SHP77 (cell line): Measurements from ENCODE around the gene CHRD.
A peak's percentile ranks its signal among the peaks of the same experiment; 100 is the strongest.

Experiments used
- DNase-seq, 2 experiments: peaks; one replicate each; lab custom pipeline; 2025; lab: John Stamatoyannopoulos, UW

Gene CHRD

DNA sequence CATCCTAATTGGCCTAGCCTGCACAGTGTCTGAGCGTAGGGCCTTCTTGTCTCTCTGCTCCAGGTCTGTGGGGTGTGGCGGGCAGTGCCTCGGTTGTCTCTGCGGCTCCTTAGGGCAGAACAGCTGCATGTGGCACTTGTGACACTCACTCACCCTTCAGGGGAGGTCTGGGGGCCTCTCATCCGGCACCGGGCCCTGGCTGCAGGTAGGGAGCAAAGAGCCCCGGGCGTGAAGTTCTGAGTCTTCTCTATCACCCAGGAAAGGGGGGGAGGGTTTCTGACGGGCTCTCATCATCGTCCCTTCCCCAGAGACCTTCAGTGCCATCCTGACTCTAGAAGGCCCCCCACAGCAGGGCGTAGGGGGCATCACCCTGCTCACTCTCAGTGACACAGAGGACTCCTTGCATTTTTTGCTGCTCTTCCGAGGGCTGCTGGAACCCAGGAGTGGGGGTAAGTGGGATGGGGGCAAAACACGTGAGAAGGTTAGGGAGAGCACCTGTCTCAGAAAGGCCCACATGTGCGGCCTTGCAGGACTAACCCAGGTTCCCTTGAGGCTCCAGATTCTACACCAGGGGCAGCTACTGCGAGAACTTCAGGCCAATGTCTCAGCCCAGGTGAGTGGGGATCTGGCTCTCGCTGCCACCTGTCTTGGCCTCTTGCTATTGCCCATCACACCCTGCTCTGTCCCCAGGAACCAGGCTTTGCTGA, 2.6 kb downstream of the CHRD start:
- no peak for DNase-seq

GRCh38 chr3:184383033-184383740, 3.3 kb downstream of the CHRD start:
- no peak for DNase-seq

GRCh38 chr3:184384342-184384741, 4.5 kb downstream of the CHRD start:
- DNase-seq = no peak

DNA sequence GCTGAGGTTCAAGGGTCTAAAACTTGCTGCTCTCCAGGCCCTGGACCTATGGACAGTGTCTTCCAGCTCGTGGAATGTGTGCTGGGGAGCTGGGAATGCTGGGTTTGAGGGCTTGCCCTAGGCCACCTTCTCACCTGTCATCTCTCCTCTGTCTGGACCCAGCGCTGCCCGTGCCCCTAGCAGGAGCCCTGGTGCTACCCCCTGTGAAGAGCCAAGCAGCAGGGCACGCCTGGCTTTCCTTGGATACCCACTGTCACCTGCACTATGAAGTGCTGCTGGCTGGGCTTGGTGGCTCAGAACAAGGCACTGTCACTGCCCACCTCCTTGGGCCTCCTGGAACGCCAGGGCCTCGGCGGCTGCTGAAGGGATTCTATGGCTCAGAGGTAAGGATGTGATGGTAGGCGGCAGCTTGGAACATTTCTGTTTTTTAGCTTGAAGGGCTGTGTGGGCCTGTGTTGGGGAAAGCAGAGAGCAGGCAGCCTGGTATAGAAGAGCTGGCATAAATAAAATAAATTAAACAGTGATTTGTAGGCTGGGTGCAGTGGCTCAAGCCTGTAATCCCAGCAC, 5.1 kb downstream of the CHRD start:
- DNase-seq = no peak

- no peak for DNase-seq
Measured at GRCh38 chr3:184386047-184386806, 6.4 kb downstream of the CHRD start.

- no peak for DNase-seq
Measured at GRCh38 chr3:184387174-184387714, 7.4 kb downstream of the CHRD start.

- DNase-seq = no peak
Measured at GRCh38 chr3:184388164-184388935, 8.5 kb downstream of the CHRD start.

- no peak for DNase-seq
Measured at GRCh38 chr3:184388936-184389230, 9.0 kb downstream of the CHRD start.

GRCh38 chr3:184389384-184389783, 9.5 kb downstream of the CHRD start:
- DNase-seq = no peak

GRCh38 chr3:184389935-184390528, 10.2 kb downstream of the CHRD start:
- DNase-seq = no peak

GRCh38 chr3:184391266-184391665, 11.4 kb downstream of the CHRD start:
- DNase-seq = no peak

GRCh38 chr3:184395320-184395660, 15.4 kb downstream of the CHRD start:
- DNase-seq = peak; percentile 41 to 76

DNA sequence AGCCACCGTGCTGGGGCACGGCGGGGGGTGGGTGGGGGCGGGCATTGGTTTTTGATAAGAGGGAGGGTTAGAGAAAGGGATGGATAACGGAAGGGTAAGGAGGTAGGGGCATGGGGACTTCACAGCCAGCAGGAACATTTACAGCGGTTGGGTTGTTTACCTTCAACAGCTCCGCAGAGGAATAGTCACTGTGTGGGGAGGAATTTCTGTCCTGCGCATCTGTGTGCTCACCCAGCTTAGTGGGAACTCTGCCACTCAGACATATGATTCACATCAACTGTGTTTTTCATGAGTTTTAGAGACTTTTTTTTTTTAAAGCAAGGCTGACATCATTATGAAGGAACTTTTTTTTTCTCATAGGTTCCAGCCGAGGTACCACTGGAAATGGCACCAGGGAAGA, 19.6 kb downstream of the CHRD start:
- DNase-seq = no peak

DNA sequence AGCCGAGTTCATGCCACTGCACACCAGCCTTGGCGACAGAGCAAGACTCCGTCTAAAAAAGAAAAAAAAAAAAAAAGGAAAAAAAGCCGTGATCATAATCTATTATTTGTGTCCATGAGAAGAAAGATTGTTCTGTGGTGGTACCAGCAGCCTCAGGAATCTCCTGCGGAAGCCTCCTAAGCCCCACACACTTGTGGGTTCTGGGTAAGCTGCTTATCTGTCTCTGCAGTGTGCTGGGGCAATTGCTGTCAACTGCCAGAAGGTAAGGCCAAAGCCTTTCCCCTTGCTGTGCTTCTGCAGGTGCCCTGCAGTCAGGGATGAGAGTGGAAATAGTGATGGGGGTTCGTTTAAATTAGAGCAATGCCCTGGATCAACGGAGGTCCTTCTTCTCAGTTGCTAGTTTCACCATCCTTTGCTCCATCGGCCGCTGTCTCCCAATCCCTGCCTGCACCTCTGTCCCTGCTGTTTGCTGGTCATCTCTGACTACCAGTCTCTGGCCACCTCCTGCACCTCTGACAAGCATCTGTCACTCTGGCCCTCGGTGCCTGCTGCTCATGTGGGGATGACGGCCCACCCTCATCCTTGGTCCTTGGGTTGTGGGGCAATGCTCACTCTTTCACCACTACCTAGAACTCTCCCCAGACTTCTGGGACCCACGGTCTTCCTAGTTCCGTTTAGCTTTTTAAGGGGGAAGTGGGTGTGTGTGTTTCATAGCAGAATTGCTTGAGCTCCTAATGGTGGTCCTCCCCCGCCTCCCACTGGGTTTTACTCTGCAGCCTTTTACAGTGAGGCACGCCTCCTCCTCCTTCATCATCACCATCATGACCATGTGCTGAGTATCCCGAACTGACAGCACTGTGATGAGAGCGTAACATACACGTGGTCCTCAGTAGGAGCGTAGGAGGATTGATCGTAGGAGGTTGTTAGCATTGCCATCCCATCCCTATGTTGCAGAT, 25.5 kb downstream of the CHRD start:
- DNase-seq = no peak

- DNase-seq = no peak
Measured at GRCh38 chr3:184409331-184409926, 29.6 kb downstream of the CHRD start.

DNA sequence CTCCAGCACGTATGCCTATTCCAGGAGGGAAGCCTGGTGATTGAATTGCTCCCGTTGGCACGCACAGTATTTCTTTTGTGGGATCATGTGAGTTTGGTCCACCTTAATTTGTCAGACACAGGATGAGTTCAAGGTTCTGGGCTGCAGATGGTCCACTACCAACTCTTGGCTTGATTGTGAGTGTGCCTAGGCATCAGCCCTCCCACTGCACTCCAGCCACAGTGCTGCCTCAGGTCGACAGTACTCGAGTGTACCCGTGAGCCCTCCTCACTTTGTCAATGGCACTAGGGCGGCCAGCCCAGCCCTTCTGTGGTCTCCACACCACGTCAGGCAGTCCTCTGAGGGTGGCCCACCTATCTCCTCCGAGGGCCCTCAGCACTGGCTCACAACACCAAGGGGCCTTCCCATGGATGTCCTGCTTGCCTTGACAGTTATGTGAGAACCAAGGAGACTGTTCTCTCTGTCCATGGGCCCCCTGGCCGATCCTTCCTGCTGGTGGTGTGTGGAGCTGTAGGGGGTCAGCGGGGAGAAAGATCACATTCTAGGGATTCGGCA, 30.2 kb downstream of the CHRD start:
- no peak for DNase-seq

GRCh38 chr3:184414418-184415202, 34.8 kb downstream of the CHRD start:
- DNase-seq = no peak

- DNase-seq = no peak
Measured at GRCh38 chr3:184415203-184415490, 35.3 kb downstream of the CHRD start.
